ENCODE results near the gene ABCB11.

DNA sequence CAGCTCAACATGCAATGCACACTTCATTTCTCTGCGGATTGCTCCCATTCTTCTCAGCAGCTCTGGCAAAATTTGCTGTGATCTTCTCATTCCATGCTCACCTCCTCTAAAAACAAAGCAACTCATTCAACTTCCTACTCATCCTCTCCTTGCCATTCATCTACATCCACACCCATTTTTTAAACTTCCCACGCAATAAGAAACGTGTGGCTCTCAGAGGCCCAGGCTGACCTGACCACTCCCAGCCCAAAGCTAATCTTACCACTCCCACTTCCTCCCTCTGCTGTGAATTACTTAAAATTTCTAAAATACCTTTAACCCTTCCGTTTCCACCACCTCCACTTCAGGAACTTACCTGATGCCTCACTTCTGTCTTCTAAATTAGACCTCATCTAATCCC lies 15.2 kb downstream of the ABCB11 start:
- TF ChIP-seq, protein P1, sequence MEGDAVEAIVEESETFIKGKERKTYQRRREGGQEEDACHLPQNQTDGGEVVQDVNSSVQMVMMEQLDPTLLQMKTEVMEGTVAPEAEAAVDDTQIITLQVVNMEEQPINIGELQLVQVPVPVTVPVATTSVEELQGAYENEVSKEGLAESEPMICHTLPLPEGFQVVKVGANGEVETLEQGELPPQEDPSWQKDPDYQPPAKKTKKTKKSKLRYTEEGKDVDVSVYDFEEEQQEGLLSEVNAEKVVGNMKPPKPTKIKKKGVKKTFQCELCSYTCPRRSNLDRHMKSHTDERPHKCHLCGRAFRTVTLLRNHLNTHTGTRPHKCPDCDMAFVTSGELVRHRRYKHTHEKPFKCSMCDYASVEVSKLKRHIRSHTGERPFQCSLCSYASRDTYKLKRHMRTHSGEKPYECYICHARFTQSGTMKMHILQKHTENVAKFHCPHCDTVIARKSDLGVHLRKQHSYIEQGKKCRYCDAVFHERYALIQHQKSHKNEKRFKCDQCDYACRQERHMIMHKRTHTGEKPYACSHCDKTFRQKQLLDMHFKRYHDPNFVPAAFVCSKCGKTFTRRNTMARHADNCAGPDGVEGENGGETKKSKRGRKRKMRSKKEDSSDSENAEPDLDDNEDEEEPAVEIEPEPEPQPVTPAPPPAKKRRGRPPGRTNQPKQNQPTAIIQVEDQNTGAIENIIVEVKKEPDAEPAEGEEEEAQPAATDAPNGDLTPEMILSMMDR (IDR thresholded peaks at IDR 0.05): no peak
- no peak for TF ChIP-seq EZH2 (IDR thresholded peaks at IDR 0.05; ENCODE audit: borderline replicate concordance, insufficient read depth, low read depth, low read length, poor library complexity, severe bottlenecking)
